PC-3 (cell line): ENCODE results near the gene EHD3. TPM values are rescaled to one million over a fixed set of nuclear protein-coding genes. Genes with fewer than 3 reads are reported as not detected.

Source experiments
- ATAC-seq: fragments of 200-7000 bp; cut with Tn5 transposase; 2 replicates; pipeline ENCODE4 v1.9.1; 2020; ENCODE audit warnings: mild to moderate bottlenecking, moderate library complexity
- BruUV-seq: library from RNA; stranded (reverse); fragments of 400-500 nt; replicated peaks from 2 replicates; lab custom pipeline; 2021; lab: Mats Ljungman, UMichigan
- CTCF ChIA-PET: fragments of 300-600 bp; sonication (Branson Sonifier 250); formaldehyde crosslinking; loops from one replicate; lab custom pipeline; 2022; ENCODE audit warnings: antibody characterized with exemption; lab: Charles Lee
- POLR2A ChIA-PET: fragments of 300-600 bp; sonication (Branson Sonifier 250); formaldehyde crosslinking; loops from one replicate; lab custom pipeline; 2022; ENCODE audit warnings: antibody characterized with exemption; ENCODE audit not compliant: unreplicated experiment; lab: Charles Lee
- DNase-seq: peaks from one replicate; pipeline ENCODE4 v3.0.0-alpha.2; 2015
- H2AFZ ChIP-seq: fragments of 300-600 bp; sonication (generic); 2 replicates; pipeline ENCODE4 v1.6.0; 2016; ENCODE audit warnings: antibody characterized with exemption, low read length
- H3F3A ChIP-seq: fragments of 300-600 bp; sonication (generic); one replicate; pipeline ENCODE4 v1.6.0; 2017; ENCODE audit warnings: antibody characterized with exemption, low read length, control low read depth, mild to moderate bottlenecking; ENCODE audit not compliant: unreplicated experiment
- H3K27ac ChIP-seq: fragments of 300-600 bp; sonication (generic); 2 replicates; pipeline ENCODE4 v1.5.1; 2016; ENCODE audit warnings: mild to moderate bottlenecking, low read length
- H3K27me3 ChIP-seq: fragments of 300-600 bp; sonication (generic); 2 replicates; pipeline ENCODE4 v1.6.1; 2016; ENCODE audit warnings: low read length, mixed read lengths
- H3K36me3 ChIP-seq: fragments of 300-600 bp; sonication (generic); 2 replicates; pipeline ENCODE4 v1.6.1; 2016; ENCODE audit warnings: low read depth, mixed run types, low read length, mixed read lengths
- H3K4me1 ChIP-seq: fragments of 300-600 bp; sonication (generic); 2 replicates; pipeline ENCODE4 v1.5.1; 2016; ENCODE audit warnings: low read length; ENCODE audit not compliant: insufficient read depth
- H3K4me2 ChIP-seq: fragments of 300-600 bp; sonication (generic); 2 replicates; pipeline ENCODE4 v1.6.0; 2016; ENCODE audit warnings: low read length
- H3K4me3 ChIP-seq: fragments of 300-600 bp; sonication (generic); 2 replicates; pipeline ENCODE4 v1.5.1; 2016; ENCODE audit warnings: mild to moderate bottlenecking, low read length, mixed read lengths
- H3K79me2 ChIP-seq: fragments of 300-600 bp; sonication (generic); 2 replicates; pipeline ENCODE4 v1.6.1; 2017; ENCODE audit warnings: low read length, mixed read lengths
- H3K9ac ChIP-seq: fragments of 300-600 bp; sonication (generic); 2 replicates; pipeline ENCODE4 v1.6.0; 2016; ENCODE audit warnings: mild to moderate bottlenecking, low read length
- H3K9me2 ChIP-seq: fragments of 300-600 bp; sonication (generic); replicated peaks from 2 replicates; pipeline ENCODE4 v1.6.1; 2016; ENCODE audit warnings: mixed run types, low read length, mixed read lengths
- H3K9me3 ChIP-seq: fragments of 300-600 bp; sonication (generic); 2 replicates; pipeline ENCODE4 v1.6.1; 2016; ENCODE audit warnings: low read length, mixed read lengths
- H4K20me1 ChIP-seq: fragments of 300-600 bp; sonication (generic); 2 replicates; pipeline ENCODE4 v1.6.1; 2016; ENCODE audit warnings: low read length, mixed read lengths
- CTCF ChIP-seq: fragments of 300-600 bp; sonication (generic); conservative IDR thresholded peaks from 2 replicates; pipeline ENCODE4 v1.5.1; 2017; ENCODE audit warnings: antibody characterized with exemption, low read depth, mild to moderate bottlenecking, low read length
- EZH2 ChIP-seq: fragments of 300-600 bp; sonication (generic); IDR thresholded peaks from one replicate; pipeline ENCODE4 v1.6.1; 2017; ENCODE audit warnings: antibody characterized with exemption, mild to moderate bottlenecking, low read length; ENCODE audit not compliant: unreplicated experiment
- EZH2phosphoT487 ChIP-seq: fragments of 300-600 bp; sonication (generic); IDR thresholded peaks from 2 replicates; pipeline ENCODE4 v1.6.1; 2018; ENCODE audit warnings: mild to moderate bottlenecking, antibody characterized with exemption, low read length, borderline replicate concordance
- intact Hi-C: fragments of 100-400 bp; cut with micrococcal nuclease; formaldehyde crosslinking; loops from 2 replicates; pipeline ENCODE4 v1.9.0; 2023
- total RNA-seq: library from RNA; depleted of rRNA; stranded (reverse); fragments of >200 nt; gene quantifications from 2 replicates; pipeline ENCODE4 v1.2.3, GENCODE V29; 2014

The EHD3 gene
- total RNA-seq, 1 experiment from 2014 or later, result 4.4 TPM

- intact Hi-C loops, result loop anchor here (10.0 kb wide), 2 partner anchors 178 to 288 kb away; partner anchors contain the start of gene XDH
- Histone ChIP-seq H3K4me1 (peaks cover 7% of the 10 kb centered on the region; the same call in 1 of the 2 replicates), H4K20me1 (no peaks in the 10 kb centered on the region)
Measured at GRCh38 chr2:31236433-31237205, 2.7 kb downstream of the EHD3 start.

GRCh38 chr2:31237348-31238017, 3.5 kb downstream of the EHD3 start:
- Histone ChIP-seq H3K4me3 (no peak overlapping the region), H3K9me2 (no peaks in the 10 kb centered on the region), H4K20me1 (no peaks in the 10 kb centered on the region), H3K27ac (no peak overlapping the region), H3F3A (no peaks in the 10 kb centered on the region), H3K36me3 (no peaks in the 10 kb centered on the region), H2AFZ (no peak overlapping the region), H3K4me2 (no peak overlapping the region), H3K4me1 (peaks cover 7% of the 10 kb centered on the region; the same call in 1 of the 2 replicates), H3K27me3 (no peaks in the 10 kb centered on the region), H3K79me2 (no peaks in the 10 kb centered on the region), H3K9ac (no peak overlapping the region), H3K9me3 (no peaks in the 10 kb centered on the region)
- ChIA-PET CTCF (no interaction called here), POLR2A (no interaction called here)
- no peak for ATAC-seq
- no peak for DNase-seq
- no TSS peak for BruUV-seq
- TF ChIP-seq CTCF (no peak), EZH2phosphoT487 (no peak), EZH2 (no peak)
- intact Hi-C loops, result loop anchor here (10.0 kb wide), 2 partner anchors 177 to 287 kb away; partner anchors contain the start of gene XDH

More at GRCh38 chr2:31236433-31237205, 2.7 kb downstream of the EHD3 start:
- no peak overlapping the region for H2AFZ ChIP-seq
- no peaks in the 10 kb centered on the region for H3K79me2 ChIP-seq
- no peak for DNase-seq
- no peak overlapping the region for H3K27ac ChIP-seq
- TF ChIP-seq CTCF, result no peak
- no peak for TF ChIP-seq EZH2phosphoT487
- no peak for TF ChIP-seq EZH2
- no peaks in the 10 kb centered on the region for H3K9me2 ChIP-seq
- no peak overlapping the region for H3K9ac ChIP-seq
- H3F3A ChIP-seq, result no peaks in the 10 kb centered on the region
- H3K36me3 ChIP-seq, result no peaks in the 10 kb centered on the region
- ATAC-seq, result no peak
- no peak overlapping the region for H3K4me3 ChIP-seq
- H3K27me3 ChIP-seq, result no peaks in the 10 kb centered on the region
- ChIA-PET POLR2A (no interaction called here), CTCF (no interaction called here)
- no peak overlapping the region for H3K4me2 ChIP-seq
- no peaks in the 10 kb centered on the region for H3K9me3 ChIP-seq
- no TSS peak for BruUV-seq
